BJ (cell line): Measurements from ENCODE around the gene SENP5. TPM values are rescaled to one million over a fixed set of nuclear protein-coding genes. Genes with fewer than 3 reads are reported as not detected.
A peak's percentile ranks its signal among the peaks of the same experiment; 100 is the strongest.

Source experiments
- CTCF ChIA-PET: fragments of 350-600 bp; formaldehyde crosslinking; extraction: SDS; loops from one replicate; lab custom pipeline; 2021; ENCODE audit warnings: antibody characterized with exemption, inconsistent platforms; lab: Yijun Ruan, JAX
- POLR2A ChIA-PET: fragments of 300-600 bp; sonication (Branson Sonifier 250); formaldehyde crosslinking; extraction: SDS; loops from one replicate; lab custom pipeline; 2021; ENCODE audit warnings: antibody characterized with exemption; lab: Charles Lee
- DNase-seq: peaks from one replicate; pipeline ENCODE4 v3.0.0-alpha.2; 2011; ENCODE audit warnings: low read depth
- H3K27me3 ChIP-seq: 2 replicates; pipeline ENCODE4 v1.6.0; 2011; ENCODE audit warnings: low read length; ENCODE audit not compliant: control insufficient read depth, insufficient read depth
- H3K36me3 ChIP-seq: 2 replicates; pipeline ENCODE4 v1.5.1; 2011; ENCODE audit warnings: low read length; ENCODE audit not compliant: control insufficient read depth, insufficient read depth
- H3K4me3 ChIP-seq: 2 replicates; pipeline ENCODE4 v1.5.1; 2011; ENCODE audit warnings: low read depth, mild to moderate bottlenecking, control low read depth, low read length
- polyA plus RNA-seq: library from polyadenylated mRNA; depleted of rRNA; stranded (reverse); fragments of >200 nt; gene quantifications from 2 replicates; pipeline ENCODE4 v1.2.3, GENCODE V29; 2011
- TF ChIP-seq, protein P1 (sequence below): IDR thresholded peaks from 2 replicates; pipeline ENCODE4 v1.5.1; 2011; ENCODE audit warnings: low read depth, mild to moderate bottlenecking, control low read depth, inconsistent platforms, low read length, moderate library complexity; ENCODE audit not compliant: insufficient read depth

The SENP5 gene
- polyA plus RNA-seq, 1 experiment: 12.0 TPM

DNA sequence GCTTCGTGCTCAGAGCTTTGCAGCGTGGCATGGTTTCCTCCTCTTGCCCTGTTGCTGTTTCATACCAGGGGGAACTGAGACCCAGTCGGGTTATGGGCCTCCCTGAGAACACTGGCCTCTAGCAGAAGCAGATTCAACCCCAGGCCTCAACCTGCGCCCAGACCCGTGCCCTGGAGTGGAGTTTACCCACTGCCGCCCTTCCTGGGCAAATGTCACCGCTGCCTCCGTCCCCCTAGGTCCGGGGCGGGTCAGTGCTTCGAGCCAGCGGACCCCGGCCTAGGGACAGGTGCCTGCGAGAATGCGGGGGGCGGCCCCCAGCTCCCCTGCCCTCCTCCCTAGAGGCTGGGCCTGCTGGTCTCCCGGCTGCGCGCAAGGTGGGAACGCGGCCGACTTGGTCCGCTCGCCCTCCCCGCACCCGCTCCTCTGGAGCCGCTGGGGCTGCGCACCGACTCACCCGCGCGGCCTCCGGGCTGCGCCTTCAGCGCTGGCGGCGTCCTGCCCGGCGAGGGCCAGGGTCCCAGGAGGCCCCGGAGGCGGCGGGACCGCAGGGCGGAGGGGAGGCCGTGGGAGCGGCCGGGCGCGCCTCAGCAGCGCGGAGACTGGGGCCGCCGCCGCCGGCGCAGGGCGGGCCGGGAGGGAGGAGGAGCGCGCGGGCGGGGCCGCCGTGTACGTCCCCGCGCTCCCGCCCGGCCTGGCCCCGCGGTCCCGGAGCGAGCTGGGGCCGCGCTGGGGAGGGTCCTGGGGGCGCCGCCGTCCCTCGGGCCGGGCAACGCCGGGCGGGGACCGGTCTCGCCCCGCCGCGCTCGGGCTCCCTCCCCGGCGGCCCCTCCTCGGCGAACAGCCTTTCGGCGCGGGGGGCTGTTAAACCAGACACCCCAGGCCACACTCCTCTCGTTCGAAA is 100.8 kb downstream of the SENP5 start, which contains the start of gene PIGZ:
PIGZ (minus strand) TSS at position 601 of the 901 bp plus-strand sequence. CDS start 16,802 bp downstream, outside the sequence.
- CTCF ChIA-PET: interaction anchor here (0.5 to 3.1 kb wide), 6 partner anchors 9 to 502 kb away, joined by 3 to 16 read pairs (median 4); no protein-coding TSS in a partner anchor
- DNase-seq: no peak

GRCh38 chr3:196969134-196969659 is 101.5 kb downstream of the SENP5 start:
- POLR2A ChIA-PET: no interaction called here
- H3K27me3 ChIP-seq: no peaks in the 10 kb centered on the region; the same call in 1 of the 2 replicates
- no peaks in the 10 kb centered on the region for H3K36me3 ChIP-seq
- DNase-seq: no peak
- CTCF ChIA-PET: interaction anchor here (0.6 to 3.1 kb wide), 4 partner anchors 10 to 256 kb away, joined by 3 to 16 read pairs (median 4); no protein-coding TSS in a partner anchor
- peak overlapping the region; percentile 68 for H3K4me3 ChIP-seq
- TF ChIP-seq, protein P1, sequence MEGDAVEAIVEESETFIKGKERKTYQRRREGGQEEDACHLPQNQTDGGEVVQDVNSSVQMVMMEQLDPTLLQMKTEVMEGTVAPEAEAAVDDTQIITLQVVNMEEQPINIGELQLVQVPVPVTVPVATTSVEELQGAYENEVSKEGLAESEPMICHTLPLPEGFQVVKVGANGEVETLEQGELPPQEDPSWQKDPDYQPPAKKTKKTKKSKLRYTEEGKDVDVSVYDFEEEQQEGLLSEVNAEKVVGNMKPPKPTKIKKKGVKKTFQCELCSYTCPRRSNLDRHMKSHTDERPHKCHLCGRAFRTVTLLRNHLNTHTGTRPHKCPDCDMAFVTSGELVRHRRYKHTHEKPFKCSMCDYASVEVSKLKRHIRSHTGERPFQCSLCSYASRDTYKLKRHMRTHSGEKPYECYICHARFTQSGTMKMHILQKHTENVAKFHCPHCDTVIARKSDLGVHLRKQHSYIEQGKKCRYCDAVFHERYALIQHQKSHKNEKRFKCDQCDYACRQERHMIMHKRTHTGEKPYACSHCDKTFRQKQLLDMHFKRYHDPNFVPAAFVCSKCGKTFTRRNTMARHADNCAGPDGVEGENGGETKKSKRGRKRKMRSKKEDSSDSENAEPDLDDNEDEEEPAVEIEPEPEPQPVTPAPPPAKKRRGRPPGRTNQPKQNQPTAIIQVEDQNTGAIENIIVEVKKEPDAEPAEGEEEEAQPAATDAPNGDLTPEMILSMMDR: no peak

More for the DNA sequence above, 100.8 kb downstream of the SENP5 start, which contains the start of gene PIGZ:
- no peaks in the 10 kb centered on the region; the same call in 1 of the 2 replicates for H3K27me3 ChIP-seq
- POLR2A ChIA-PET: interaction anchor here (0.6 kb wide), 1 partner anchor 41 kb away, joined by 14 read pairs; no protein-coding TSS in a partner anchor
- H3K36me3 ChIP-seq: no peaks in the 10 kb centered on the region
- TF ChIP-seq, protein P1: no peak
- H3K4me3 ChIP-seq: peak within 1 kb of the TSS; percentile 68

- Histone ChIP-seq H3K27me3 (no peaks in the 10 kb centered on the region; the same call in 1 of the 2 replicates), H3K4me3 (peak overlapping the region; percentile 68), H3K36me3 (no peaks in the 10 kb centered on the region)
- TF ChIP-seq, protein P1: no peak
- POLR2A ChIA-PET: no interaction called here
- CTCF ChIA-PET: interaction anchor here (0.6 to 3.1 kb wide), 5 partner anchors 9 to 304 kb away, joined by 3 to 16 read pairs (median 3); no protein-coding TSS in a partner anchor
- no peak for DNase-seq
These were observed 102.2 kb downstream of the SENP5 start for GRCh38 chr3:196969660-196970546.

DNA sequence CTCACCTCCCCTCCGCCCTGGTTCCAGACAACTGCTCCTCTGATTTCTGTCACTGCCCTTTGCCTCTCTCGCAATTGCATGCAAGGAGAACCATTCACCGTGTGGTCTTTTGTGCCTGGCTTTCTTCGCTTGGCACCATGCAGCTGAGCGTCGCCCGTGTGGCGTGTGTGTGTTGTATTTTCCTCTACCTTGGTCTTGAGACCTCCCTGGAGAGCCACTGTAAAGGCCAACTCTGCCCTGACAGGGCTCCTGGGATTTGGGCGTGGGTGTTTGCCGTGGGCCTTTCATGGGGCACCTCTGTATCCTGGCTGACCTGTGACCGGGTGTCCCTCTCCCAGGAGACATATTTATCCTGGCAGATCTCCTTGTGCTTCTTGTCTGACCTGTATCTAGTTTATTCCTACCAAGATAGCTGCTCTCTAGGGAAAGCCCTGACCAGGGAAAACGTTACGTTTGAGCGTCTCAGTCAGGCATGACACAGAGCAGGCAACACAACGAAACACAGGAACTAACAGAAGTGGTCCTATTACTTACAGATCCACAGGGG is 102.9 kb downstream of the SENP5 start:
- POLR2A ChIA-PET: no interaction called here
- TF ChIP-seq, protein P1: no peak; the same call in 1 of the 2 replicates
- no peak for DNase-seq
- no peaks in the 10 kb centered on the region; the same call in 1 of the 2 replicates for H3K27me3 ChIP-seq
- H3K36me3 ChIP-seq: no peaks in the 10 kb centered on the region
- CTCF ChIA-PET: interaction anchor here (0.6 to 3.1 kb wide), 5 partner anchors 8 to 304 kb away, joined by 3 to 16 read pairs (median 3); partner anchors contain the start of gene NCBP2
- no peak overlapping the region for H3K4me3 ChIP-seq
